CD14-positive monocyte (primary cell): ENCODE data around the gene MVP. TPM values are rescaled to one million over a fixed set of nuclear protein-coding genes. Genes with fewer than 3 reads are reported as not detected.

Experiments
- DNase-seq, 3 donors: peaks; one replicate each; pipeline ENCODE4 v3.0.0-alpha.2; 2011 to 2022
- H2AFZ ChIP-seq: 2 replicates; pipeline ENCODE4 v1.6.0; 2012; ENCODE audit warnings: mild to moderate bottlenecking, low read depth, low read length, inconsistent platforms; ENCODE audit not compliant: insufficient read depth, poor library complexity, severe bottlenecking
- H3K27ac ChIP-seq, 2 donors: 1 replicate in 1 of 2; 2 replicates in 1 of 2; pipeline ENCODE4 v1.5.1; 2012 to 2013; ENCODE audit warnings: low read length in 2 of 2, control low read depth in 1 of 2, inconsistent platforms in 1 of 2, low read depth in 1 of 2, mild to moderate bottlenecking in 1 of 2
- H3K27me3 ChIP-seq, 2 donors: one replicate each; pipeline versions ENCODE4 v1.6.0 to v1.6.1; 2011 to 2013; ENCODE audit warnings: low read length in 2 of 2; ENCODE audit not compliant: control insufficient read depth in 2 of 2, insufficient read depth in 2 of 2
- H3K36me3 ChIP-seq, 2 donors: replicated peaks in 1 of 2; 1 replicate in 1 of 2; 2 replicates in 1 of 2; pipeline versions ENCODE4 v1.5.1 to v1.6.1; 2012 to 2013; ENCODE audit warnings: low read length in 2 of 2, control low read depth in 1 of 2, inconsistent platforms in 1 of 2, mild to moderate bottlenecking in 1 of 2; ENCODE audit not compliant: insufficient read depth in 2 of 2, control insufficient read depth in 1 of 2
- H3K4me1 ChIP-seq, 2 donors: 1 replicate in 1 of 2; 2 replicates in 1 of 2; pipeline versions ENCODE4 v1.5.1 to v1.6.1; 2012 to 2013; ENCODE audit warnings: low read length in 2 of 2, control low read depth in 1 of 2, inconsistent platforms in 1 of 2, mild to moderate bottlenecking in 1 of 2, moderate library complexity in 1 of 2; ENCODE audit not compliant: insufficient read depth in 2 of 2, control insufficient read depth in 1 of 2
- H3K4me2 ChIP-seq: replicated peaks from 2 replicates; pipeline ENCODE3; 2012; ENCODE audit warnings: low read length, moderate library complexity, mild to moderate bottlenecking; ENCODE audit not compliant: poor library complexity, severe bottlenecking; ENCODE audit errors: extremely low read depth
- H3K4me3 ChIP-seq, 3 experiments: fragments of 200-600 bp in 1 of 3; sonication (generic) in 1 of 3; replicated peaks in 1 of 3; 1 replicate in 2 of 3; 2 replicates in 1 of 3; pipeline ENCODE4 v1.5.1; 2011 to 2013; ENCODE audit warnings: low read length in 3 of 3, mild to moderate bottlenecking in 3 of 3, control low read depth in 2 of 3, low read depth in 2 of 3, inconsistent platforms in 1 of 3, moderate library complexity in 1 of 3
- H3K79me2 ChIP-seq: 2 replicates; pipeline ENCODE4 v1.6.0; 2012; ENCODE audit warnings: mild to moderate bottlenecking, control low read depth, inconsistent platforms, low read length, moderate library complexity; ENCODE audit not compliant: insufficient read depth
- H3K9ac ChIP-seq: 2 replicates; pipeline ENCODE4 v1.6.0; 2017; ENCODE audit warnings: low read length, mild to moderate bottlenecking; ENCODE audit not compliant: insufficient read depth, poor library complexity, severe bottlenecking
- H3K9me3 ChIP-seq, 2 donors: replicated peaks in 1 of 2; 1 replicate in 1 of 2; 2 replicates in 1 of 2; pipeline versions ENCODE4 v1.5.1 to v1.6.1; 2012 to 2013; ENCODE audit warnings: low read length in 2 of 2, control low read depth in 1 of 2; ENCODE audit not compliant: control insufficient read depth in 1 of 2, insufficient read depth in 1 of 2
- H4K20me1 ChIP-seq: 2 replicates; pipeline ENCODE4 v1.6.0; 2012; ENCODE audit warnings: mild to moderate bottlenecking, low read length, control low read depth, moderate library complexity; ENCODE audit not compliant: insufficient read depth
- H3K27ac Mint-ChIP-seq, 7 donors: one replicate each; pipeline ENCODE4 v1.8.0; 2020; ENCODE audit warnings: mild to moderate bottlenecking in 7 of 7, mixed read lengths in 7 of 7, moderate library complexity in 6 of 7, inconsistent platforms in 2 of 7
- H3K27me3 Mint-ChIP-seq, 3 donors: one replicate each; pipeline ENCODE4 v1.8.0; 2021 to 2022; ENCODE audit warnings: low read depth in 3 of 3, mild to moderate bottlenecking in 3 of 3, mixed read lengths in 3 of 3, moderate library complexity in 3 of 3, inconsistent platforms in 1 of 3
- H3K36me3 Mint-ChIP-seq, 2 donors: one replicate each; pipeline ENCODE4 v1.8.0; 2020; ENCODE audit warnings: mixed read lengths in 2 of 2, inconsistent platforms in 1 of 2, mild to moderate bottlenecking in 1 of 2
- H3K4me1 Mint-ChIP-seq: one replicate; pipeline ENCODE4 v1.8.0; 2020; ENCODE audit warnings: mild to moderate bottlenecking, mixed read lengths
- H3K4me3 Mint-ChIP-seq, 2 donors: one replicate each; pipeline ENCODE4 v1.8.0; 2020; ENCODE audit warnings: mild to moderate bottlenecking in 2 of 2, mixed read lengths in 2 of 2, moderate library complexity in 1 of 2
- H3K9me3 Mint-ChIP-seq, 7 donors: one replicate each; pipeline ENCODE4 v1.8.0; 2020 to 2022; ENCODE audit warnings: mixed read lengths in 7 of 7, mild to moderate bottlenecking in 6 of 7, moderate library complexity in 6 of 7, inconsistent platforms in 2 of 7
- CTCF ChIP-seq: fragments of 200-600 bp; IDR thresholded peaks from one replicate; pipeline ENCODE4 v1.8.0; 2022; ENCODE audit warnings: antibody characterized with exemption, mild to moderate bottlenecking
- WGBS: methylation state at CpG from one replicate; pipeline ENCODE4 v1.1.5; 2013; ENCODE audit warnings: missing lambda C conversion rate; ENCODE audit not compliant: insufficient coverage; 5-methylcytosine and 5-hydroxymethylcytosine counted together
- intact Hi-C, 2 donors: fragments of 100-400 bp; cut with micrococcal nuclease; formaldehyde crosslinking; loops; one replicate each; pipeline versions ENCODE4 v1.15.0 to v1.15.1; 2023
- polyA plus RNA-seq, 3 donors: library from polyadenylated mRNA; depleted of rRNA in 1 of 3; unstranded in 2 of 3; stranded (reverse) in 1 of 3; fragments of 300-500 nt in 2 of 3; fragments of >200 nt in 1 of 3; fragmentation: Illumina TruSeq in 2 of 3; gene quantifications; 1 replicate in 2 of 3; 2 replicates in 1 of 3; pipeline ENCODE4 v1.2.3, GENCODE V29; 2012 to 2021

MVP gene
- polyA plus RNA-seq, 3 donors = 146 to 274 (median 185) TPM

- no peak overlapping the region for H3K4me2 ChIP-seq
- Mint-ChIP-seq H3K9me3 (no peaks in the 10 kb centered on the region), H3K4me1 (no peaks in the 10 kb centered on the region), H3K4me3 (no peak overlapping the region), H3K27ac (no peak overlapping the region), H3K36me3 (peaks cover 76 to 97% of the 10 kb centered on the region in 2 donors), H3K27me3 (no peaks in the 10 kb centered on the region)
- peaks cover 91 to 96% of the 10 kb centered on the region in 2 donors for H3K36me3 ChIP-seq
- no peak overlapping the region for H3K9ac ChIP-seq
- 100% methylated on average over 3 of the region's 6 CpGs for WGBS
- no peak overlapping the region for H2AFZ ChIP-seq
- peaks cover 76% of the 10 kb centered on the region for H4K20me1 ChIP-seq
- no peak overlapping the region for H3K4me3 ChIP-seq
- no peak for TF ChIP-seq CTCF
- no peaks in the 10 kb centered on the region for H3K4me1 ChIP-seq
- intact Hi-C loops = no loop called here
- no peaks in the 10 kb centered on the region for H3K79me2 ChIP-seq
- no peaks in the 10 kb centered on the region for H3K9me3 ChIP-seq
- no peak overlapping the region for H3K27ac ChIP-seq
- H3K27me3 ChIP-seq = no peaks in the 10 kb centered on the region
- DNase-seq = no peak
These were observed 19.6 kb downstream of the MVP start for GRCh38 chr16:29839822-29840221.

GRCh38 chr16:29840240-29840639 lies 20.0 kb downstream of the MVP start:
- no peak overlapping the region for H3K9ac ChIP-seq
- no peaks in the 10 kb centered on the region for H3K79me2 ChIP-seq
- no peaks in the 10 kb centered on the region for H3K4me1 ChIP-seq
- no peaks in the 10 kb centered on the region for H3K9me3 ChIP-seq
- Mint-ChIP-seq H3K4me1 (no peaks in the 10 kb centered on the region), H3K27ac (peak overlapping the region in 1 of 7 donors; percentile 26), H3K27me3 (no peaks in the 10 kb centered on the region), H3K4me3 (no peak overlapping the region), H3K9me3 (no peaks in the 10 kb centered on the region), H3K36me3 (peaks cover 80 to 97% of the 10 kb centered on the region in 2 donors)
- H3K27ac ChIP-seq = no peak overlapping the region
- H4K20me1 ChIP-seq = peaks cover 75% of the 10 kb centered on the region
- H3K27me3 ChIP-seq = no peaks in the 10 kb centered on the region
- no peak for DNase-seq
- peaks cover 91 to 96% of the 10 kb centered on the region in 2 donors for H3K36me3 ChIP-seq
- no peak for TF ChIP-seq CTCF
- 94% methylated on average over 10 of the region's 10 CpGs for WGBS
- H3K4me3 ChIP-seq = no peak overlapping the region
- no peak overlapping the region for H3K4me2 ChIP-seq
- intact Hi-C loops = no loop called here
- no peak overlapping the region for H2AFZ ChIP-seq
